Large intestine (tissue), 3 donors: ENCODE data around the gene MPI. TPM values are rescaled to one million over a fixed set of nuclear protein-coding genes. Genes with fewer than 3 reads are reported as not detected.
"Not testable (repeated sequence)": the region's sequence is repeated elsewhere in the genome, so short reads cannot be mapped to it uniquely, and the experiment has no call there.

Source experiments
- DNase-seq, 2 donors: peaks; one replicate each; pipeline versions ENCODE4 v3.0.0 to v3.0.0-alpha.2; 2013
- H3K27ac ChIP-seq: one replicate; pipeline ENCODE4 v1.5.1; 2013; ENCODE audit warnings: low read length
- H3K27me3 ChIP-seq: 2 replicates; pipeline ENCODE4 v1.6.1; 2013; ENCODE audit warnings: low read length; ENCODE audit not compliant: control insufficient read depth, insufficient read depth
- H3K36me3 ChIP-seq: 2 replicates; pipeline ENCODE4 v1.6.1; 2013; ENCODE audit warnings: low read length; ENCODE audit not compliant: control insufficient read depth, insufficient read depth
- H3K4me1 ChIP-seq: one replicate; pipeline ENCODE4 v1.6.1; 2013; ENCODE audit warnings: low read length; ENCODE audit not compliant: control insufficient read depth, insufficient read depth
- H3K4me3 ChIP-seq: one replicate; pipeline ENCODE4 v1.5.1; 2013; ENCODE audit warnings: low read length
- H3K9me3 ChIP-seq: one replicate; pipeline ENCODE4 v1.6.1; 2013; ENCODE audit warnings: mild to moderate bottlenecking, low read depth, low read length, moderate library complexity; ENCODE audit not compliant: control insufficient read depth
- WGBS: methylation state at CpG from one replicate; pipeline ENCODE4 v1.1.5; 2013; ENCODE audit warnings: low lambda C conversion rate; ENCODE audit not compliant: insufficient coverage; 5-methylcytosine and 5-hydroxymethylcytosine counted together
- polyA plus RNA-seq: library from polyadenylated mRNA; unstranded; fragments of 120-200 nt; gene quantifications from one replicate; pipeline ENCODE4 v1.2.1, GENCODE V29; 2013

MPI gene
- polyA plus RNA-seq, 1 donor, result 51.0 TPM

- H3K36me3 ChIP-seq, result peaks cover 52% of the 10 kb centered on the region
- DNase-seq, result no peak
- H3K4me3 ChIP-seq, result no peak overlapping the region
- WGBS, result 86% methylated on average over 1 of the region's 1 CpG
- no peaks in the 10 kb centered on the region for H3K27me3 ChIP-seq
- H3K9me3 ChIP-seq, result no peaks in the 10 kb centered on the region
- H3K27ac ChIP-seq, result no peak overlapping the region
- peaks cover 11% of the 10 kb centered on the region for H3K4me1 ChIP-seq
Observed at GRCh38 chr15:74903676-74904075, 13.8 kb downstream of the MPI start.

DNA sequence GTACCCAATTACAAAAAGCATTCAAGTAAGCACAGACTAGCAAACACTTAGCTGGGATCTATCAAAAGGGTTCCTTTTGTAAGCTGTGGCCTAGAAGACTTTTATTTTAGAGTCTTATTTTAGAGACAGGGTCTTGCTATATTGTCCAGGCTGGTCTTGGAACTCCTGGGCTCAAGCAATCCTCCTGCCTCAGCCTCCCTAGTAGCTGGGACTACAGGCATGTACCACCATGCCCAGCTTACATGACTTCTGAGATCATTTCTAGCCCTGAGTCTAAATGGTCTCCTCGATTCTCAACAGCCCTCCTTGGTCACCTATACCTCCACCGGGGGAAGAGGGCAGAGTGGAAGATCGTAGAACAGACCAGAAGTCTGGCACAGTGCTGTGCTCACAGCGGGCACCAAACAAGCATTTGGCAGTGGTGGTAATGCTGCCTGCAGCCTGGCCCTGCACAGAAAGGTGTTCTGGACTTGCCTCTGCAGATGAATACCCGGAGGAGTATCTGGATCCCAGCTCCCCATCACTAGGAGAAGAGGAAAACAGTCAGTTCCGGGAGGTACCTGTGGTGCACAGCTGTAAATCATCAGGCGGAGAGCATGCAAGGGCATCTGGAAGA, 14.5 kb downstream of the MPI start:
- WGBS, result no CpG with 5 or more reads among the region's 7 CpGs
- Histone ChIP-seq H3K9me3 (no peaks in the 10 kb centered on the region), H3K4me3 (no peak overlapping the region), H3K27me3 (no peaks in the 10 kb centered on the region), H3K27ac (no peak overlapping the region), H3K36me3 (peaks cover 48% of the 10 kb centered on the region), H3K4me1 (peaks cover 11% of the 10 kb centered on the region)
- DNase-seq, result no peak

DNA sequence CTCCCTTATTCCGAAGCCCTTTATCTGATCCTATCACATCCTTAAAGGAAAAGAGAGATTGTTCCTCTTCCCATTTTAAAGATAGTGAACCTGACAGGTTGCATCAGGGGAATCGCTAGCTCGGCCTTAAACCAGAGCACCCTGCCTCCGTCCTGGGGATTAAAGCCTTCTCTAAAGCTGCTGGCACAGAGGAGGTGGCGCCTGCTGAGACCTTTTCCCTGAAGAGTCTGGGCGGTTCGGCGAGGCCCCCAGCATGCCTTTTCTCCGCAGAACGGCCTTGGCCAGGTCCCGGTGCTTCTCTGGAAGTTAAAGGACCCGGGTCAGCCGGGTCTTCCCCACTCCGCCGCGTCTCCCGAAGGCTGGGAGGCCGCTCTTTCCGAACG, 16.2 kb downstream of the MPI start:
- DNase-seq, result no peak

GRCh38 chr15:74906450-74907162, 16.8 kb downstream of the MPI start, which contains the start of gene FAM219B:
Gene FAM219B (minus strand): TSS chr15:74906851. CDS start chr15:74906800, 51 bp downstream.
- no CpG with 5 or more reads among the region's 74 CpGs for WGBS
- Histone ChIP-seq H3K27me3 (no peaks in the 10 kb centered on the region), H3K27ac (peak within 1 kb of the TSS; percentile 87), H3K4me3 (peak within 1 kb of the TSS; percentile 89), H3K36me3 (peaks cover 30% of the 10 kb centered on the region), H3K4me1 (peaks cover 11% of the 10 kb centered on the region), H3K9me3 (no peaks in the 10 kb centered on the region)
- peak; percentile 79 to 89 for DNase-seq

More for the DNA sequence above, 16.2 kb downstream of the MPI start:
- Histone ChIP-seq H3K27me3 (no peaks in the 10 kb centered on the region), H3K36me3 (peaks cover 32% of the 10 kb centered on the region), H3K27ac (peak overlapping the region; percentile 87), H3K9me3 (no peaks in the 10 kb centered on the region), H3K4me1 (peaks cover 14% of the 10 kb centered on the region), H3K4me3 (peak overlapping the region; percentile 89)
- no CpG with 5 or more reads among the region's 20 CpGs for WGBS

DNA sequence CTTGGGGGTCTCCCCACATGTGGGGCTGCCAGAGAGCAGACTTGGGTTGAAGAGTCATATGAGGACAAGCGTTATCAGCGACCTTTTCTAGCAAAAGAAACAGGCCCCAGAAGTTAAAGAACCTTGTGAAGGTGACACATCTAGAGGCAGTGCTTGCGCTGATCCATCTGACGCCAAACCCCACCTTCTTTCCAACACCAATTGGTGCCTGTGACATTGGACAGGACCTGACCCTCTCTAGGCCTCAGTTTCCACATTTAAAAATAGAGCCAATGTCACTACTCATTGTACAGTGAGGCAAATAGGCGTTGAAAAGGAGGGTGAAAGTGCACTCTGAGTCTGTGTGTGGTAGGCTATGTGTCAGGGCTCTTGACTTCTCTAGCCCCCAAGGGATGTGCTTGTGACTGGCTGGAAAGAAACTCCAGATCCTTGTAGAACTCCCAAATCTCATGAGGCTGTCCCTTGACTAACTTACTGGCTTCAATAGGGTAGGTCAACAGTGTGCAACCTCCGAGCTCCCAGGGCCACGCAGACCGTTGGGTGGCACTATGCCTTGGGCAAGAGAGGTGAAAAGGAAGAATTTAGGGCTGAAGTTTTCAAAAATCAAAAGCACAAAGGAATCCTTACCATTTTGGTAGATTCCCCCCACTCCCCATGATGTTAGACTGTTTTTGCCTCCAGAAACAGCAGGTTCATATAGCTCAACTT, 17.5 kb downstream of the MPI start:
- Histone ChIP-seq H3K36me3 (peaks cover 27% of the 10 kb centered on the region), H3K4me1 (peaks cover 11% of the 10 kb centered on the region), H3K9me3 (no peaks in the 10 kb centered on the region), H3K4me3 (peak overlapping the region; percentile 89), H3K27me3 (no peaks in the 10 kb centered on the region), H3K27ac (peak overlapping the region; percentile 59)
- no peak for DNase-seq
- WGBS, result 0% methylated on average over 2 of the region's 8 CpGs

DNA sequence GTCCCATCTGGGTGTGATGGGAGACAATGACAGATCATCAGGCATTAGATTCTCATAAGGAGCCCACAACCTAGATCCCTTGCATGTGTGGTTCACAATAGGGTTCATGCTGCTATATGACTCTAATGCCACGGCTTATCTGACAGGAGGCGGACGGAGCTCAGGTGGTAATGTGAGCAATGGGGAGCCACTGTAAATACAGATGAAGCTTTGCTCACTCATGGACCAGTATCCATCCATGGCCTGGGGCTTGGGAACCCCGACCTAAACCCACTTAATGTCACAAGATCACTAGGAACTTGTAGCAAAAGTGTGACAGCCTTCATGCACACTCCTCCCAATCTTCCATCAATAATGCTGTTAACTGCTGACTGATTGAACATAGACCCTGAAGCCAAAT, 18.8 kb downstream of the MPI start:
- WGBS, result no CpG with 5 or more reads among the region's 4 CpGs
- Histone ChIP-seq H3K27me3 (no peaks in the 10 kb centered on the region), H3K4me1 (peaks cover 11% of the 10 kb centered on the region)

DNA sequence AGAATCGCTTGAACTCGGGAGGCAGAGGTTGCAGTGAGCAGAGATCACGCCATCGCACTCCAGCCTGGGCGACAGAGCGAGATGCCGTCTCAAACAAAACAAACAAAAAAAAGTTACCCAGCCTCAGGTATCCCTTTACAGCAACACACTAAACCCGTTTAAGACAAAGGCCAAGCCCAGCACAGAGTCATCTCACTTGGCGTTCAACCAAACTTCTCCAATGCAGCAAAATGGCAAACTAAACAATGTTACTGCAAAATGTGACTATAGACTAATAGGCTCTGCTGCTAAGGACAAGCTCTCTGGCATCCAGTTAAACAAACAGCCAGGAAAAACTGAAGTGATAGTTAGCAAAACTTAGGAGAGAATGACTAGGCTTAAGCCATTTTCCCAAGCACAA, 23.2 kb downstream of the MPI start:
- no CpG with 5 or more reads among the region's 9 CpGs for WGBS
- H3K4me1 ChIP-seq, result peaks cover 3% of the 10 kb centered on the region
- no peaks in the 10 kb centered on the region for H3K27me3 ChIP-seq
- peaks cover 32% of the 10 kb centered on the region for H3K36me3 ChIP-seq
- no peak overlapping the region for H3K27ac ChIP-seq
- no peak overlapping the region for H3K4me3 ChIP-seq
- DNase-seq, result no peak
- no peaks in the 10 kb centered on the region for H3K9me3 ChIP-seq

More for the DNA sequence above, 18.8 kb downstream of the MPI start:
- no peak overlapping the region for H3K4me3 ChIP-seq
- peaks cover 18% of the 10 kb centered on the region for H3K36me3 ChIP-seq
- DNase-seq, result no peak
- H3K27ac ChIP-seq, result no peak overlapping the region
- H3K9me3 ChIP-seq, result no peaks in the 10 kb centered on the region

DNA sequence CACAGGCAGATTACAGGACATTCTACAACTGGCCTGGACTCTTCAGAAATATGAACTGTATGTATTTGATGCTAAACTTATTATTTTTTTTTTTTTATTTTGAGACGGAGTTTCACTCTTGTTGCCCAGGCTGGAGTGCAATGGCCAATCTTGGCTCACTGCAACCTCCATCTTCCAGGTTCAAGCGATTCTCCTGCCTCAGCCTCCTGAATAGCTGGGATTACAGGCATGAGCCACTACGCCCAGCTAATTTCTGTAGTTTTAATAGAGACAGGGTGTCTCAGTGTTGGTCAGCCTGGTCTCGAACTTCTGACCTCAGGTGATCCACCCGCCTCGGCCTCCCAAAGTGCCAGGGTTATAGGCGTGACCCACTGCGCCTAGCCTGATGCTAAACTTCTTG, 24.0 kb downstream of the MPI start:
- not testable (repeated sequence) for H3K4me3 ChIP-seq, H3K27ac ChIP-seq, H3K4me1 ChIP-seq, H3K9me3 ChIP-seq, H3K27me3 ChIP-seq, DNase-seq
- no CpG with 5 or more reads among the region's 8 CpGs for WGBS
- H3K36me3 ChIP-seq, result peaks cover 39% of the 10 kb centered on the region

- no peak for DNase-seq
- H3K4me3 ChIP-seq, result no peak overlapping the region
Observed at GRCh38 chr15:74917676-74918075, 27.8 kb downstream of the MPI start.

DNA sequence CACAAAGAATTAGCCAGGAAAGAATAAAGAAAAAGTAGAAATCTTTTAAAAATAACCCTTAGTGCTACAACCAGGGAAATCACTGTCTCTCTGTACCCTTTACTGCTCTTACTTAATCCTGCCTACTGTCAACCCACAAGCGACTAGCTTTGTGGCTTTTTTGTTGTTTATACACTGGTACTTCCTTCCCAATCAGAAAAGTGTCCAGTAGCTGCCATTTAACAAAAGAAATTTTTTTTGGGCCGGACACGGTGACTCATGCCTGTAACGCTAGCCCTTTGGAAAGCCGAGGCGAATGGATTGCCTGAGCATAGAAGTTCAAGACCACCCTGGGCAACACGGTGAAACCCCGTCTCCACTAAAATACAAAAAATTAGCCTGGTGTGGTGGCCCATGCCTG, 30.6 kb downstream of the MPI start:
- Histone ChIP-seq H3K4me1 (no peaks in the 10 kb centered on the region), H3K36me3 (peaks cover 72% of the 10 kb centered on the region), H3K4me3 (no peak overlapping the region), H3K9me3 (no peaks in the 10 kb centered on the region), H3K27ac (no peak overlapping the region), H3K27me3 (no peaks in the 10 kb centered on the region)
- WGBS, result 100% methylated on average over 1 of the region's 8 CpGs
- DNase-seq, result no peak

More at GRCh38 chr15:74917676-74918075, 27.8 kb downstream of the MPI start:
- peaks cover 63% of the 10 kb centered on the region for H3K36me3 ChIP-seq
- H3K4me1 ChIP-seq, result no peaks in the 10 kb centered on the region
- no peaks in the 10 kb centered on the region for H3K27me3 ChIP-seq
- no peaks in the 10 kb centered on the region for H3K9me3 ChIP-seq
- WGBS, result no CpG with 5 or more reads among the region's 6 CpGs
- H3K27ac ChIP-seq, result no peak overlapping the region
